SK-N-SH treated with all-trans-retinoic acid at 6 μM for 48 hours (cell line): ENCODE measurements around the gene GTF3A.

Experiments used
- CSDC2 ChIP-seq: fragments of 250-450 bp; sonication (Bioruptor Pico); IDR thresholded peaks from 2 replicates; pipeline ENCODE4 v1.5.0; 2020; ENCODE audit warnings: mild to moderate bottlenecking, moderate library complexity
- RARB ChIP-seq: fragments of 250-450 bp; sonication (Bioruptor Pico); IDR thresholded peaks from 2 replicates; pipeline ENCODE4 v1.8.0; 2021; ENCODE audit warnings: mild to moderate bottlenecking, moderate library complexity
- TCF4 ChIP-seq: fragments of 250-450 bp; sonication (Bioruptor Pico); IDR thresholded peaks from 2 replicates; pipeline ENCODE4 v1.8.0; 2021; ENCODE audit warnings: mild to moderate bottlenecking, moderate library complexity, borderline replicate concordance
- ZFP3 ChIP-seq: fragments of 250-450 bp; sonication (Bioruptor Pico); IDR thresholded peaks from 2 replicates; pipeline ENCODE4 v1.5.0; 2020; ENCODE audit warnings: mild to moderate bottlenecking, moderate library complexity

GRCh38 chr13:27415116-27415515, 9.3 kb upstream of the GTF3A start:
- TF ChIP-seq TCF4 (CRISPR knock-in tag) (no peak), ZFP3 (no peak), CSDC2 (no peak), RARB (CRISPR knock-in tag) (no peak)
